Brain microvascular endothelial cell (primary cell): ENCODE results near the gene KIAA0825.

Experiments used
- DNase-seq: peaks from one replicate; pipeline ENCODE4 v3.0.0-alpha.2; 2020
- H3K27ac ChIP-seq: fragments of 250-450 bp; sonication (Bioruptor Pico); 2 replicates; pipeline ENCODE4 v1.5.1; 2020; ENCODE audit warnings: mild to moderate bottlenecking, moderate library complexity
- H3K27me3 ChIP-seq: fragments of 250-450 bp; sonication (Bioruptor Pico); replicated peaks from 2 replicates; pipeline ENCODE4 v1.5.1; 2020; ENCODE audit warnings: mild to moderate bottlenecking
- H3K36me3 ChIP-seq: fragments of 250-450 bp; sonication (Bioruptor Pico); replicated peaks from 2 replicates; pipeline ENCODE4 v1.5.1; 2020; ENCODE audit warnings: mild to moderate bottlenecking
- H3K4me3 ChIP-seq: 2 replicates; pipeline ENCODE4 v1.5.1; 2011; ENCODE audit warnings: low read depth, mild to moderate bottlenecking, control low read depth, low read length, moderate library complexity
- in situ Hi-C: cut with HindIII; loops from 2 replicates; pipeline ENCODE4 v1.10.0; 2017; ENCODE audit warnings: low sequenced_read_pairs, low pct_ligation_motif_present
- TF ChIP-seq, protein P1 (sequence below): IDR thresholded peaks from 2 replicates; pipeline ENCODE4 v1.5.1; 2011; ENCODE audit warnings: low read depth, mild to moderate bottlenecking, moderate library complexity, low read length, control low read depth, inconsistent platforms; ENCODE audit errors: missing control alignments

Gene KIAA0825

DNA sequence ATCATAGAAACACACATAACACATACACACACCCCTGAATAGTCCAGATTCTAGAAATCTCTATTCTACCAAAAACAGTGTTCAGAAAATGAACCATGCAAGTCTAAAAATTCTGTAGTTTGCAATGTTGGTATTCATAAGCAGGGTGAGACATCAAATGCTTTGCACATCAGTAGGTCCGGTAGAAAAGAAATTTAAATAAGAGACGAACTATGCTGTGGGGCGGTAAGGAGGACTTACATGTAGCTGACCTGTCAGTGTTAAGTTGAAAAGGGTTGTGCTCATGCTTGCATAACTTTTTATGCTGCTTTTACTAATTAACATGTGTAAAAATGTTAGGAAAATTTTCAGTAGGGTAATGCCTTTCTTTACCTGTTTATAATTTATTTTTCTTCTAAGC lies 409.1 kb downstream of the KIAA0825 start:
- H3K36me3 ChIP-seq = no peaks in the 10 kb centered on the region
- no peak for DNase-seq
- TF ChIP-seq, protein P1, sequence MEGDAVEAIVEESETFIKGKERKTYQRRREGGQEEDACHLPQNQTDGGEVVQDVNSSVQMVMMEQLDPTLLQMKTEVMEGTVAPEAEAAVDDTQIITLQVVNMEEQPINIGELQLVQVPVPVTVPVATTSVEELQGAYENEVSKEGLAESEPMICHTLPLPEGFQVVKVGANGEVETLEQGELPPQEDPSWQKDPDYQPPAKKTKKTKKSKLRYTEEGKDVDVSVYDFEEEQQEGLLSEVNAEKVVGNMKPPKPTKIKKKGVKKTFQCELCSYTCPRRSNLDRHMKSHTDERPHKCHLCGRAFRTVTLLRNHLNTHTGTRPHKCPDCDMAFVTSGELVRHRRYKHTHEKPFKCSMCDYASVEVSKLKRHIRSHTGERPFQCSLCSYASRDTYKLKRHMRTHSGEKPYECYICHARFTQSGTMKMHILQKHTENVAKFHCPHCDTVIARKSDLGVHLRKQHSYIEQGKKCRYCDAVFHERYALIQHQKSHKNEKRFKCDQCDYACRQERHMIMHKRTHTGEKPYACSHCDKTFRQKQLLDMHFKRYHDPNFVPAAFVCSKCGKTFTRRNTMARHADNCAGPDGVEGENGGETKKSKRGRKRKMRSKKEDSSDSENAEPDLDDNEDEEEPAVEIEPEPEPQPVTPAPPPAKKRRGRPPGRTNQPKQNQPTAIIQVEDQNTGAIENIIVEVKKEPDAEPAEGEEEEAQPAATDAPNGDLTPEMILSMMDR = no peak
- no peaks in the 10 kb centered on the region for H3K27me3 ChIP-seq
- H3K4me3 ChIP-seq = no peak overlapping the region
- H3K27ac ChIP-seq = no peak overlapping the region
- in situ Hi-C loops = no loop called here

DNA sequence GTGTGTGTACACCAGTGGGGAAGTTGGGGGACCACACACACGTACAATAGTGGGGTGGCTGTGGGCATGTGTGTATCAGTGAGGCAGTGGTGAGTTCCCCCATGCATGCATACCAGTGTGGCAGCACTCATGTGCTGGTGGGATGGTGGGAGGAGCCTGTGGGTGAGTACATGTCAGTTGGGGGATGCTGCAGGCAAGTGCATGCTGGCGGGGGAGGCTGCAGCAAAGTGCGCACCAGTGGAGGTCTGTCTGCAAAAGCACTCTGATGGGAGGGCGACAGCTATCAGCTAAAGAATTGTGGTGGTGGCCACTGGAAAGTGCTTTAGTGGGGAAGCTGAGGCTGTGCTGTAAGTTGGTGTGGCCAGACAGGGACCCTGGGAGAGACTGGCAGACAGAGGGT lies 418.8 kb downstream of the KIAA0825 start:
- Histone ChIP-seq H3K4me3 (no peak overlapping the region), H3K27me3 (no peaks in the 10 kb centered on the region), H3K36me3 (no peaks in the 10 kb centered on the region), H3K27ac (no peak overlapping the region)
- in situ Hi-C loops = no loop called here
- DNase-seq = no peak
- TF ChIP-seq, protein P1 = no peak

DNA sequence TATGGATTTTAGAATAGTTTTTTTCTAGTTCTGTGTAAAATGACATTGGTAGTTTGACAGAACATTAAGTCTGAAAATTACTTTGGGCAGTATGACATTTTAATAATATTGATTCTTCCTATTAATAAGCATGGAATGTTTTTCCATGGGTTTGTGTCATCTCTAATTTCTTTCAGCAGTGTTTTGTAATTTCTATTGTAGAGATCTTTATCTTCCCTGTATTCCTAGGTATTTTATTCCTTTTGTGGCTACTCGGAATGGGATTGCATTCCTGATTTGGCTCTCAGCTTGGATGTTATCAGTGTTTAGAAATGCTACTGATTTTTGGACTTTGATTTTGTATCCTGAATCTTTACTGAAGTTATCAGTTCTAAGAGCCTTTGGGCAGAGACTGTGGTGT lies 420.4 kb downstream of the KIAA0825 start:
- DNase-seq = no peak
- Histone ChIP-seq H3K4me3 (no peak overlapping the region), H3K27me3 (no peaks in the 10 kb centered on the region), H3K27ac (no peak overlapping the region), H3K36me3 (no peaks in the 10 kb centered on the region)
- TF ChIP-seq, protein P1 = no peak
- in situ Hi-C loops = no loop called here

DNA sequence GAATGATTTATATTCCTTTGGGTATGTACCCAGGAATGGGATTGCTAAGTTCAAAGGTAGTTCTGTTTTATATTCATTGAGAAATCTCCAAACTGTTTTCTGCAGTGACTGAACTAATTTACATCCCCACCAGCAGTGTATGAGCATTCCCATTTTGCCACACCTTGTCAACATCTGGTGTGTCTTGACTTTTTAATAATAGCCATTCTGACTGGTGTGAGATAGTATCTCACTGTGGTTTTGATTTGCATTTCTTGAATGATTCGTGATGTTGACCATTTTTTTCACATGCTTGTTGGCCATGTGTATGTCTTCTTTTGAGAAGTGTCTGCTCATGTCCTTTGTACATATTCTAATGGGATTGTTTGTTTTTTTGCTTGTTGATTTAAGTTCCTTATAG lies 421.5 kb downstream of the KIAA0825 start:
- DNase-seq = no peak
- H3K36me3 ChIP-seq = no peaks in the 10 kb centered on the region
- TF ChIP-seq, protein P1 = no peak
- H3K4me3 ChIP-seq = no peak overlapping the region
- in situ Hi-C loops = no loop called here
- H3K27ac ChIP-seq = no peak overlapping the region
- no peaks in the 10 kb centered on the region for H3K27me3 ChIP-seq

DNA sequence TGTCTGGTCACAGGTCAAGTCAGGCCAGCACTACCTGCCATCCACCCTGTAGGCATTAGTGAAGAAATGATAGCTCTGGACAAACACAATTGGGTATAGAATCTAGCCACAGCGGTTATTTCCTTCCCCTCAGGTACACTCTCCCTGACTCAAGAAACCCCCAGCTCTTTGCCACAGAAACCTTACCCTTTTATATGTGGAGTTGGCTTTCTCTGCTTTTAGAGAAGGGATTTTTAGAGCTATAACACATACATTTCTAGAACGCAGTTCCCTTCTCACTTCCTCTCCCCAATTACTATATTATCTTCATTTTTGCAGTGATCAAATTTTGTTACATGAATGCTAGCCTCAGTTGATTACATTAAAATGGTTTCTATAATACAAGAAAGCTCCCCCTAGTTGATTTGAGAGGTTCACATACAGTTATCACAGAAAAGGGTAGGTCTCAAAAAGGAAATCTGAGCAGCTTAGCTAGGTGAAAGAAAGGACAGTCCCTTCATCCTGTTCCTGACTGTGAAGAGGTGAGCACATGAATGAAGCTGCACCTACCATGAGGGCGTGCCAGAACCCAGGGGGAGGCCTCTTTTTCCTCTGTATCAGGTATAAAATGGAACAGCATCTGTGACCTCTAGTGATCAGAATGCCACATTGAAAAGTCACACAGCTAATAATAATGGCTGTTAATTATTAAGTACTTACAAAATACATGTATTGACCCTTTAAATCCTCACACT lies 425.6 kb downstream of the KIAA0825 start:
- no peak for DNase-seq
- no peak overlapping the region for H3K27ac ChIP-seq
- H3K27me3 ChIP-seq = no peaks in the 10 kb centered on the region
- no peaks in the 10 kb centered on the region for H3K36me3 ChIP-seq
- TF ChIP-seq, protein P1 = no peak
- no peak overlapping the region for H3K4me3 ChIP-seq
- in situ Hi-C loops = no loop called here

DNA sequence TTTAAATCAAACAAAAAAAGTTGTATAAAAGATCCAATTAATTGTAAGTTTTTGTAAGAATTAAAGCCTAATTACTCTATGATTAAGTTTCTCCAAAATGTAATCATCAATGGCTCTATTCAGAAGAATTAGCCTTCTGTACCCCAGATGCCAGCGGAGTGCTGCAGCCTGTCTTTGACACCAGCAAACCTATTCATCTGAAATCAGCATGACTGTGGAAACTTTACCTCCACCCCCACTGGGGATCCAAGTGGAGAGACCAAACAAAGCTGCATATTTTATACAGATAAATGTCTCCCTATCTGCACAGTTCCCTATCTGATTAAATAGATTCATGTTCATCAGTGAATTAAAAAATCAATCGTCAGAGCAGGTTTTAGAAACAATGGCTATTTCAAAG lies 426.8 kb downstream of the KIAA0825 start:
- H3K36me3 ChIP-seq = no peaks in the 10 kb centered on the region
- TF ChIP-seq, protein P1 = no peak
- H3K27me3 ChIP-seq = no peaks in the 10 kb centered on the region
- H3K27ac ChIP-seq = no peak overlapping the region
- in situ Hi-C loops = no loop called here
- DNase-seq = no peak
- H3K4me3 ChIP-seq = no peak overlapping the region
